ENCODE data around the gene USP2.

USP2 gene, protein sequence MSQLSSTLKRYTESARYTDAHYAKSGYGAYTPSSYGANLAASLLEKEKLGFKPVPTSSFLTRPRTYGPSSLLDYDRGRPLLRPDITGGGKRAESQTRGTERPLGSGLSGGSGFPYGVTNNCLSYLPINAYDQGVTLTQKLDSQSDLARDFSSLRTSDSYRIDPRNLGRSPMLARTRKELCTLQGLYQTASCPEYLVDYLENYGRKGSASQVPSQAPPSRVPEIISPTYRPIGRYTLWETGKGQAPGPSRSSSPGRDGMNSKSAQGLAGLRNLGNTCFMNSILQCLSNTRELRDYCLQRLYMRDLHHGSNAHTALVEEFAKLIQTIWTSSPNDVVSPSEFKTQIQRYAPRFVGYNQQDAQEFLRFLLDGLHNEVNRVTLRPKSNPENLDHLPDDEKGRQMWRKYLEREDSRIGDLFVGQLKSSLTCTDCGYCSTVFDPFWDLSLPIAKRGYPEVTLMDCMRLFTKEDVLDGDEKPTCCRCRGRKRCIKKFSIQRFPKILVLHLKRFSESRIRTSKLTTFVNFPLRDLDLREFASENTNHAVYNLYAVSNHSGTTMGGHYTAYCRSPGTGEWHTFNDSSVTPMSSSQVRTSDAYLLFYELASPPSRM

GRCh38 chr11:119381181-119381988 lies at the start of gene USP2:
USP2 (minus strand) TSS chr11:119381690; CDS start chr11:119373480, 8,210 bp downstream.
- peak; percentile 94 to 96 (median 94) for DNase-seq (ENCODE audit: low read depth in 3 of 3)

DNA sequence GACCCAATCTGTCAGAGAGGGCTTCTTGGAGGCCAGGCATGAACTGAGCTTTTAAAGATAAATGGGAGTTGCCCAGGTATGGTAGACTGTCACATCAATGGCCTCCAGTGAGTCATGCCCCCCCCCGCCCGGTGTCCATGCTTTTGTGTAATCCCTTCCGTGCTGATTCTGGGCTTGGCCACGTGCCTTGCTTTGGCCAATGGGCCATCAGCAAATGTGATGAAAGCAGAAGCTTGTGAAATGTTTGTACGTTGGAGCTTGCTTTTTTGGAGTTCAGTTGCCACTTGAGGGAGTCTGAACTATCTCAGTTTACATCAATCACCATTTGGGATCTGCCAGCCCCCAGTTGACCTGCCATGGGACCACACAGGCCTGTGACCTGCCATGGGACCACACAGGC lies 45.8 kb upstream of the USP2 start:
- no peak for DNase-seq (ENCODE audit: low read depth in 3 of 3)

DNA sequence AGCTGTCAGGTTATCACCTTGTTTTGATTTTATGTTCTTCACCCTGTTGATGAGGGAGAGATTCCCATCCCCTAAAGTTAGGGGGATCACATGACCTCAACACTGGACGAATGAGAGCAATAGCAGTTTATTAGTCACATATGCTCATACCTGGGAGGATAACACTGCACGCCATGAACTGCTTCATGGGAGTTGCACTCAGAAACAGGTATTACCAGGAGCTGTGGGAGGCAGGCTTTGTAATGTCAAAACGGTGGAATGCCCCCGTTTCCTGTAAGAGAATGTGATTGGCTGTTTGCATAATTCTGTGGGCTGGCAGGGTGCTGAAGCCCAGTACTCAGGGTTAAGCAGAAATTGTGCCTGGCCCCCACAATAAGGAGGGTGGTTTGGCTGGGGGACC lies 44.7 kb upstream of the USP2 start:
- no peak for DNase-seq (ENCODE audit: low read depth in 3 of 3)

DNA sequence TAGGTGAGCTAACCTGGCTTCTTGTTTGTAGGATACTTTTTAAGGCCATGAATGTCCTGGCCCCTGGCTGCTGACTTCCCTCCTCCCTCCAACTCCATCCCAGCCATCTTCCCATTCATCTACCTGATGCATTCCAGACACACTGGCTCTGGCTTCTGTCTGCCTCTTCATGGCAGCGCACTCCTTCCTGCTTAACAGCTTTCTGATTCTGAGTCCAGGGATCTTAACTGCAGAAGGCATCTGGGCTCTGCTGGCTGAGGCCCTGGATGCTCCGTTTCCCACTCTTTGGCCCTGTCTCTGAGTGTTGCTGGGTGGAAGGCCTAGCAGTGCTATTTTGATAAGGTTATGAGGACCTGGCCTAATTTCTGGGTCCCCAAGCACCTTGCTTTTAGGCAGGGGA lies 43.3 kb upstream of the USP2 start:
- no peak for DNase-seq (ENCODE audit: low read depth in 3 of 3)

DNA sequence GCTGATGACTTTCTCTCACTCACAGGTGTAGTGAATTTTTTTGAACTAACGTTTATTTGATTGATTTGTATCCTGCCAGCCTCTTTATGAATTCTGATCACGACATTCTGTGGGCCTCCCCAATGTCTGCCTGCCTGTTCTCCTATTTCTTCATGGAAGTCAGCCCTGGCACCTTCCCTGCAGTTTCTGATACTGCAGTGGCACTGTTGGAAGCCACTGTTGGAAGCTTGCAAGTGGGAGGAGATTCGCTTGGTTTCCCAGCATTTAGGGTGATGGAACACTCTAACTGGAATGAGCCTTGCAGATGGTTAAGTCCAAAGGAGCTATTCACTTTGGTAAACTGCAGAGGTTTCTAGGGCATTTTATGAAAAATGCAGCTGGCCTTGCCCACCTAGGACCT lies 42.8 kb upstream of the USP2 start:
- DNase-seq (ENCODE audit: low read depth in 3 of 3): no peak

GRCh38 chr11:119423509-119424254 lies 42.2 kb upstream of the USP2 start:
- no peak for DNase-seq (ENCODE audit: low read depth in 3 of 3)

DNA sequence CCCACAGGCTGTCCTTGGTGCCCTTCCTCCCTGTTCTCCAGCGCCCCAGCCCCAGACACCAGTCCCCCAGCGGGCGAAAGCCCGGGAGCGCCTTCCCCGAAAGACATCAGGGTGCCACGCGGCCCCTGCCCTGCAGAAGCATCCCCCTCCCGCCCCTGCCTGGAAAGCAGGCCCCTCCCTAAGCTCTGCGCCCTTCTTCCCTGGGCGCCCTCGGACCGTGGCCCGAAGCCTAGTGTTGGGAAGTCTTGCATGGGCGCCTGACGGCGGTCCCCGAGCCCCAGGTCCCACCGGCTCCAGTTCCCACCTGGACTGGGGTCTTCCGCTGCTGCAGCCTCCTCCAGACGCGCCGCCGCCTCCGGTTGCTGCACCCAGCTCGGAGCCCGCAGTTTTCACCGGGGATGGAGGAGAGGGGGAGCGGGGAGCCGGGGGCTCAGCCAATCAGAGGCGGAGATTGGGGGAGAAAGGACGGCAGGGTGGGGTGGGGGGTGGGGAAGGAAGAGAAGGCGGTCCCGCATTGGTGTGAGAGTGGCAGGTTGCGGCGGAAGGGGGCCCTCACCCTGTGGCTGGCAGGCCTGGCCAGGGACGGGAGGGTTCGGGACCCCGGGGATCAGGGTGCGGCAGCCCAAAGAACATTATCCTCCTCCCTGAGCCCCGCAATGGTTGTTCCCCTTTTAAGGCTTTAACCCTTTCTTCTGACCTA lies 41.5 kb upstream of the USP2 start, which contains the start of gene THY1:
Gene THY1 (minus strand): TSS at position 364 of the 700 bp plus-strand sequence. CDS start 2,267 bp downstream, outside the sequence.
- DNase-seq (ENCODE audit: low read depth in 3 of 3): no peak

DNA sequence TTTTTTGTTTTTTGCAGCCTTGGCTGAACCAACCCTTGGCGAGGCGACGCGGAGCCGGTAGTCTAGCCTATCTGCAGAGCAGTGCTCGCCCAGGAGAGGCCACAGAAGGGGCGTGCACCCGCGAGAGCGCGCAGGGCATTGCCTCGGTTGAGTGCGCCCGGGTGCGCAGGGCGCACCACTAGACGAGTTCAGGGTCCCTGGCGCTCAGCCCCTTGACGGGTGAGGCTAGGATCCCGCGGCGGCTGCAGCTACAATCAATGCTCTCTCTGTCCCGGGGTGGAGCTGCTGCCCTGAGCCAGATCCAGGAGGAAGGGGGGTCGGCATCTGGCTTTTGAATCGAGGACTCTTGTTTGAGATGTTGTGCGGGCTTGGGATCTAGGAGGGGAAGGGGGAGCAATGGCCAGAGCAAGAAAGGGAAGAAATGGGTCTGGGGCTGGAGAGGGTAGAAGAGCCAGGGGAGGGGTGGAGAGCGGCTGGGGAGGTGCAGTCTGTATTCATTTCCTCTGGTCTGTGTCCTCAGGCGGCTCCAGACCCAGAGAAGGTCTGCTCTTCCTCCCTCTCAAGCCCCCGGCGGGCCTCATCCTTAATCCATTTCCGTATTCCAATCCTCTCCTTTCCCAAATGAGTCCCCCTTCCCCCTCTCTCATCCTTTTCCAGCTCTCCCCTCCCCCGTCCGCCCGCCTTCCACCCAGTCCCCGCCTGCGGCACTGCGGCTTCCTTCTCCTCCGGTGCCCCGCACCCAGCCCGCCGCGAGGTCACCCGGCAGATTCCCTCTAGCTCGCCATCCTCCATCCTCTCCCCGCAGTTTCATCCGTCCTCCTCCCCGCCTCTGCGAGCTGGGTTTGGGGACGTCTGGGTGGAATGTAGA lies 40.7 kb upstream of the USP2 start:
- no peak for DNase-seq (ENCODE audit: low read depth in 3 of 3)

GRCh38 chr11:119421351-119421750 lies 39.9 kb upstream of the USP2 start:
- no peak for DNase-seq (ENCODE audit: low read depth in 3 of 3)

DNA sequence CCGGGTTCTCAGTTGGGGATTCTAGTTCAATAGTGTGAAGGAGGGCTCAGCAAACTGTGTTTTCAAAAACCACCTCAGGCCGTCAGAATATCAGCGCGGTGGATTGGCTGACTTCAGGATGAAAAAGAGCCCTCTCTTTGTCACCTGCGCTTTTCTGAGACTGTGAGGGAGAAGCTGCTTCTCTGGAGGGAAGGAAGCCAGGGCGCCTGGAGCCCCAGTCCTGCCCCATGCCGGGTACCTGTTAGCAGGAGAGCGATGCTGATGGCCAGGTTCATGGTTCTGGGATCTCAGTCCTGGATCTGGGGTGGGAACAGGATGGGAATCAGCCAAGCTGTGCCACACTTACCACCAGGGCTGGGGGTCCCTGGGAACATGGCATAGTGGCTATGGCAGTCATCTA lies 39.1 kb upstream of the USP2 start:
- no peak for DNase-seq (ENCODE audit: low read depth in 3 of 3)

DNA sequence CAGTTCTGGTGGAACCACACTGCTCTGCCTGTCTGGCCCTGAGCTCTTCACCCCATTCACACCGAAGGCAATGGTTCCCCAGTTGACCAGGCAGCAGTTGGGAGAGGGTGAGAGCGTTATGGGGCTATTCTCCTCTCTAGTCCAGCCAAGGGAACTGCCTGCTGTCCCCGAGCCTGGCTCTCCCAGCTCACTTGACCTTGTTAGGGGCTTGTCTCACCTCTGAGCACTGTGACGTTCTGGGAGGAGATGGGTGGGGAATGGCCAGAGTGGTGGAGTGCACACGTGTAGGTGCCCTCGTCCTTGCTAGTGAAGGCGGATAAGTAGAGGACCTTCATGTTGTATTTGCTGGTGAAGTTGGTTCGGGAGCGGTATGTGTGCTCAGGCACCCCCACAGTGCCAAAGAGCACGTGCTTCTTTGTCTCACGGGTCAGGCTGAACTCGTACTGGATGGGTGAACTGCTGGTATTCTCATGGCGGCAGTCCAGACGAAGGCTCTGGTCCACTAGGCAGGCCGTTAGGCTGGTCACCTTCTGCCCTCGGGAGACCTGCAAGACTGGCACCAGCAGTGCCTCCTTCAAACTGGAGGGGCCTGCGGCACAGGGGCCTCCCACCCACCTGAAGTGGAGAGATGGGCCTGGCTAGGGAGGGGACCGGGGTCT lies 38.5 kb upstream of the USP2 start:
- DNase-seq (ENCODE audit: low read depth in 3 of 3): no peak

- no peak for DNase-seq (ENCODE audit: low read depth in 3 of 3)
Measured at GRCh38 chr11:119419246-119419645, 37.8 kb upstream of the USP2 start.

DNA sequence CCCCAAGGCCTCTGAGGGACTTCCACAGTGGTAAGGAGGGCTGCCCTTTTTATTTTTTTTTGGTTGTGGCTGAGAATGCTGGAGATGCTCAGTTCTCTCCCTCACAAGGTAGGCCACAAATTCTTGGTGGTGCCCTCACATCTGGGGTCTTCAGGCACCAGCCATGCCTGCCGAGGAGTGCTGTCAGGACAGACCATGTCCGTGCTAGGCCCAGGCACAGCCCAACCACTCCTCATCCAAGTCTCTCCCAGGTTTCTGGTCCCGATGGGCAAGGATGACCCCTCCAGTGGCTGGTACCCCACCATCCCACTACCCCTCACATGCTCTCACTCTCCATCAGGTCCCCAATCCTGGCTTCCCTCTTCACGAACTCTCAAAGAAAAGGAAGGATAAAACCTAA lies 37.3 kb upstream of the USP2 start:
- DNase-seq (ENCODE audit: low read depth in 3 of 3): no peak

DNA sequence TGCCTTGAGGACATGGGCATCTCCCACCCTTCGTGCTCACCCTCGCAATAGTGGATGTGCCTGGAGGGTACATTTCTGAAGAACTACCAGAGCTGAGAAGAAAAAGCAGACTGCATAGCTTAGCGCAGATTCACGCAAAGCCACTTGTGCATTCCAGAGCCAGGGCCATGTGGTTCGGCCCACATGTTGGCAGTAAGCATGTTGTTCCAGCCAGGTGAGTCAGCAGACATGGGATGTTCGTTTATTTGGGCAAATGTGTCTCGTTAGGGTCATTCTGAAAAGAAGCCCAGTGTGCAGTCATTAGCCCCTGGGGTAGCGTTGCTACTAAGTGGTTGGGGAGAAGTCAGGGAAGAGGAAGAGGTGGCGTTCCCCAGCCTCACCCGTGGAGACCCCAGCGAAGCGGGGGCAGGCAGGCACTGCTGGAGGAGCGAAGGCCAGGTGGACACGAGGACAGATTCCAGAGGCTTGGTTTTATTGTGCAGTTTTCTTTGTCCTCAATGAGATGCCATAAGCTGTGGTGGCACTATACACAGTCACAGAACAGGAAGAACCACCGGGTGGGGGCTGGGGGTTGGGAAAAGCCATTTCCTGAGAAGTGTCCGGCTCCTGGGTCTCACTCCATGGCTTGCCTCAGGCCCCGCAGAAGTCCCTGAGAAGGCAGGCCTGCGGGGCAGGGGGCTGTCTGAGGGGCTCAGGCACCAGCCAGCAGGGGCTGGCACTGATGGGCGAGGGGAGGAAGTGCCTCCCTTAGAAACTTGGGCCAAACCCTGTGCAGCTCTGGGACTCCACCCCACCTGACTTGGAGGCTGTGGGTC lies 36.4 kb upstream of the USP2 start:
- DNase-seq (ENCODE audit: low read depth in 3 of 3): no peak

- no peak for DNase-seq (ENCODE audit: low read depth in 3 of 3)
Measured at GRCh38 chr11:119416606-119417580, 35.4 kb upstream of the USP2 start.

GRCh38 chr11:119415966-119416365 lies 34.5 kb upstream of the USP2 start:
- DNase-seq (ENCODE audit: low read depth in 3 of 3): no peak

- DNase-seq (ENCODE audit: low read depth in 3 of 3): no peak
Measured at GRCh38 chr11:119415517-119415916, 34.0 kb upstream of the USP2 start.

GRCh38 chr11:119414734-119415133 lies 33.2 kb upstream of the USP2 start:
- no peak for DNase-seq (ENCODE audit: low read depth in 3 of 3)
